K562 (cell line): ENCODE results near the gene ZNF441. TPM values are rescaled to one million over a fixed set of nuclear protein-coding genes. Genes with fewer than 3 reads are reported as not detected.

Experiments
- ATF7 ChIP-seq: fragments of 450-650 bp; IDR thresholded peaks from 2 replicates; pipeline ENCODE4 v1.7.1; 2014; ENCODE audit warnings: mild to moderate bottlenecking, moderate library complexity
- CHCHD3 ChIP-seq: fragments of 250-450 bp; sonication (Bioruptor Pico); IDR thresholded peaks from 2 replicates; pipeline ENCODE4 v2.1.2; 2022; ENCODE audit warnings: mild to moderate bottlenecking
- ETV5 ChIP-seq: sonication (generic); formaldehyde crosslinking; IDR thresholded peaks from 2 replicates; pipeline ENCODE4 v1.4.0; 2020; ENCODE audit warnings: low read depth, mild to moderate bottlenecking, missing genetic modification reagents
- LCOR ChIP-seq: sonication (generic); formaldehyde crosslinking; IDR thresholded peaks from 2 replicates; pipeline ENCODE4 v1.8.0; 2022; ENCODE audit warnings: mild to moderate bottlenecking, missing genetic modification reagents
- MGA ChIP-seq: fragments of 450-650 bp; IDR thresholded peaks from 2 replicates; pipeline ENCODE4 v1.6.1; 2016; ENCODE audit warnings: mild to moderate bottlenecking, moderate library complexity
- NFATC3 ChIP-seq: fragments of 450-650 bp; IDR thresholded peaks from 2 replicates; pipeline ENCODE4 v1.6.1; 2017; ENCODE audit warnings: mild to moderate bottlenecking
- NFYB ChIP-seq: IDR thresholded peaks from 2 replicates; pipeline ENCODE4 v1.6.1; 2011; ENCODE audit warnings: mild to moderate bottlenecking, moderate library complexity; ENCODE audit not compliant: insufficient read length; ENCODE audit errors: extremely low read depth
- NR1H2 ChIP-seq: sonication (generic); formaldehyde crosslinking; IDR thresholded peaks from 2 replicates; pipeline ENCODE4 v1.4.0; 2020; ENCODE audit warnings: mild to moderate bottlenecking, missing genetic modification reagents
- SP1 ChIP-seq: sonication (generic); formaldehyde crosslinking; IDR thresholded peaks from 2 replicates; pipeline ENCODE4 v1.8.1; 2022; ENCODE audit warnings: mild to moderate bottlenecking, missing genetic modification reagents
- TEAD2 ChIP-seq: fragments of 450-650 bp; IDR thresholded peaks from 2 replicates; pipeline ENCODE4 v1.6.1; 2016; ENCODE audit warnings: missing genetic modification characterization, control low read depth, missing compliant biosample characterization
- ZNF444 ChIP-seq: fragments of 250-450 bp; sonication (Bioruptor Pico); IDR thresholded peaks from 2 replicates; pipeline ENCODE4 v1.4.0; 2020; ENCODE audit warnings: mild to moderate bottlenecking, moderate library complexity
- ZNF449 ChIP-seq: fragments of 250-450 bp; sonication (Bioruptor Pico); IDR thresholded peaks from 2 replicates; pipeline ENCODE4 v1.8.0; 2022; ENCODE audit warnings: moderate library complexity, mild to moderate bottlenecking, inconsistent platforms
- polyA plus RNA-seq, 8 experiments: library from polyadenylated mRNA; depleted of rRNA in 4 of 8; stranded (reverse) in 5 of 8; unstranded in 3 of 8; fragments of >200 nt; fragmentation: Nextera tagmentation in 2 of 8; fragmentation: Illumina TruSeq in 1 of 8; extraction: Ambion mirVana in 2 of 8; extraction: Trizol in 1 of 8; gene quantifications; 2 replicates each; pipeline versions ENCODE4 v1.2.1 to v1.2.3, GENCODE V29; 2011 to 2014; ENCODE audit warnings: inconsistent platforms in 1 of 8, missing spikeins in 1 of 8
- total RNA-seq, 7 experiments: library from RNA; depleted of rRNA in 6 of 7; stranded (reverse); fragments of >200 nt in 6 of 7; fragmentation: Illumina TruSeq in 2 of 7; extraction: Trizol in 2 of 7; gene quantifications; 2 replicates each; pipeline versions ENCODE4 v1.2.1 to v1.2.3, GENCODE V29; 2011 to 2021; ENCODE audit warnings: low replicate concordance in 1 of 7

The ZNF441 gene
- total and polyA plus RNA-seq, 9 of the 15 experiments (the other 6 are each of a cell fraction or from before 2014, with no cell fraction given): 1.9 to 14.0 (median 7.8) TPM

GRCh38 chr19:11738746-11739620, 27.8 kb upstream of the ZNF441 start, which contains the start of gene ZNF823 (continued):
- TF ChIP-seq SP1 (CRISPR knock-in tag): peak; percentile 91
- TF ChIP-seq LCOR (CRISPR knock-in tag): 0 out of 2 replicates have a peak, but pooled peaks have one; percentile 15
- peak; percentile 98 for TF ChIP-seq NFYB
- no peak for TF ChIP-seq NR1H2 (CRISPR knock-in tag)
- no peak for TF ChIP-seq ZNF444
- peak; percentile 64 for TF ChIP-seq ATF7
- no peak for TF ChIP-seq CHCHD3 (CRISPR knock-in tag)
- TF ChIP-seq MGA: peak; percentile 75
- no peak for TF ChIP-seq ETV5 (CRISPR knock-in tag)
- no peak for TF ChIP-seq NFATC3
- TF ChIP-seq TEAD2: no peak
- no peak for TF ChIP-seq ZNF449 (CRISPR knock-in tag)
